H4 (cell line): ENCODE data around the gene LUC7L. TPM values are rescaled to one million over a fixed set of nuclear protein-coding genes. Genes with fewer than 3 reads are reported as not detected.
"Not testable (repeated sequence)": the region's sequence is repeated elsewhere in the genome, so short reads cannot be mapped to it uniquely, and the experiment has no call there.

Source experiments
- DNase-seq: peaks from one replicate; pipeline ENCODE4 v3.0.0-alpha.2; 2015; ENCODE audit warnings: low spot score
- total RNA-seq: library from RNA; depleted of rRNA; stranded (reverse); fragments of >200 nt; shearing (Covaris generic); gene quantifications from 2 replicates; pipeline ENCODE4 v1.2.3, GENCODE V29; 2014

Gene LUC7L
- total RNA-seq, 1 experiment from 2014 or later = 39.6 TPM

- DNase-seq = no peak
These were observed 49.8 kb downstream of the LUC7L start for GRCh38 chr16:179211-180092.

GRCh38 chr16:178668-179015, 50.6 kb downstream of the LUC7L start:
- no peak for DNase-seq

GRCh38 chr16:177981-178667, 51.1 kb downstream of the LUC7L start:
- no peak for DNase-seq

- DNase-seq = peak; percentile 23
These were observed 51.8 kb downstream of the LUC7L start for GRCh38 chr16:177394-177822.

GRCh38 chr16:176477-177382, 52.5 kb downstream of the LUC7L start, which contains the start of gene HBA1:
Gene HBA1, plus strand, starts transcription at chr16:176680. Its CDS starts 37 bp downstream, at chr16:176717.
- not testable (repeated sequence) for DNase-seq

GRCh38 chr16:176006-176405, 53.2 kb downstream of the LUC7L start:
- DNase-seq = not testable (repeated sequence)

GRCh38 chr16:175011-175949, 54.0 kb downstream of the LUC7L start:
- no peak for DNase-seq

GRCh38 chr16:173928-174769, 55.1 kb downstream of the LUC7L start:
- not testable (repeated sequence) for DNase-seq

GRCh38 chr16:173211-173854, 55.9 kb downstream of the LUC7L start:
- DNase-seq = not testable (repeated sequence)

- DNase-seq = not testable (repeated sequence)
These were observed 56.8 kb downstream of the LUC7L start, which contains the start of gene HBA2 for GRCh38 chr16:172374-172941. Gene HBA2, plus strand, starts transcription at chr16:172876. Its CDS starts 37 bp downstream, at chr16:172913.

GRCh38 chr16:170788-171187, 58.5 kb downstream of the LUC7L start:
- DNase-seq = no peak

- not testable (repeated sequence) for DNase-seq
These were observed 59.2 kb downstream of the LUC7L start for GRCh38 chr16:170088-170507.

- no peak for DNase-seq
These were observed 60.2 kb downstream of the LUC7L start for GRCh38 chr16:169014-169413.

- no peak for DNase-seq
These were observed 60.8 kb downstream of the LUC7L start for GRCh38 chr16:168424-168823.

GRCh38 chr16:167122-167690, 62.0 kb downstream of the LUC7L start:
- DNase-seq = no peak

GRCh38 chr16:166375-167121, 62.7 kb downstream of the LUC7L start:
- no peak for DNase-seq

GRCh38 chr16:165539-166374, 63.5 kb downstream of the LUC7L start, which contains the start of gene HBM:
Gene HBM, plus strand, starts transcription at chr16:165978. Its CDS starts 20 bp downstream, at chr16:165998.
- DNase-seq = no peak
